HG02642 (cell line): ENCODE results near the gene ZNF689.
"Not testable (repeated sequence)": the region's sequence is repeated elsewhere in the genome, so short reads cannot be mapped to it uniquely, and the experiment has no call there.

Experiments used
- ATAC-seq: cut with Tn5 transposase; IDR thresholded peaks from one replicate; pipeline ENCODE4 v1.9.1; 2021; ENCODE audit warnings: mild to moderate bottlenecking; ENCODE audit not compliant: unreplicated experiment, poor library complexity

ZNF689 gene

DNA sequence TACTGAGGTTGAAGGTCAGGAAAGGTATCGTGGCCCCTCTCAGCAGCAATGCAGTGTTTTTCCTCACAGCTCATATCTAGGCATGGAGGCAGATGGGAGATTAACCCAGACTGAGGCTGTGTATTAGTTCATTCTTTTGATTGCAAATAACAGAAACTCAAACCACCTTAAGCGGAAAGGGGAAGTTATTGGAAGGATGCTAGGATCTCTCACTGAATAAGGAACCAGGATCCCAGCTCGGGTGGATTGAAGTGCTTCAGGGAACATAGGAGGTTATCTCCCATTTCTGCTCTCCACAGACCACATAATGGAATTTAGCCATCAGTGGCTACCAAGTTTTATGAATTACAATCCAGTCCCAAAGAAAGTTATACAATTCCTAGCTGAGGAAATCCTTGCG is 8.2 kb downstream of the ZNF689 start:
- no peak for ATAC-seq

DNA sequence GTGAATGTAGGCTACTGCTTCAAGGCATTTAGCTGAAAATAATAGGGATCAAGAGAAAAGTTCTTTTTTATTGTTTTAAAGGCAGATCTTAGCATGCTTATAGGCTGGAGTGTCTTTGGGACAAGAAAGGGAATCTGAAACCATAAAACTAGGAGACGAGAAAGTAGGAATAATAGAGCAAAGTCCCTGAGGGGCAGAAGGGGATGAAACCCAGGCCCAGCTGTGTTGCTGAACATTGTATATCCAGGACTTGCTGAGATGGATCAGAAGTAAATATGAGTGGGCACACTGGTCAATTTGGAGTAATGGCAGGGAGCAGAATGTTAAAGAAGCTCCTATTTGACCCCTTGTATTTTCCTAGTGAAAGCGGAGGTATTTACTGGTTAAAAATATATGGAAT is 9.3 kb downstream of the ZNF689 start:
- no peak for ATAC-seq

DNA sequence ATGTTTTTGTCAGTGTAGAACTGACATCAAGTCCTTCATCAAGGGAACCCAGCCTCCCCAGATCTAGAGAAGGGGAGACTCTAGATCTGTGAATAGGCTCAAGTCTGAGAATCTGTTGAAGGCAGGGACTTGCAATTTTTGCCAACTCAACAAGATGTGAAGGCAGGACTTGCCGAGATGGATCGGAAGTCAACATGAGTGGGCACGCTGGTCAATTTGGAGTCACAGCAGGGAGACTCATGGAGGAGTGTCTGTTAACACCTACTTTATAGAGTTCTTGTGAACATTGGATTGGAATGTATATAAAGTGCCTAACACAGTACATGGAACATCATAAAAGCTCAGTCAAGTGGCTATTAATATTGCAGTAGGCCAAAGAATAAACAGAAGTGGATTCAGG is 10.0 kb downstream of the ZNF689 start:
- no peak for ATAC-seq

- ATAC-seq: no peak
These were observed 17.3 kb downstream of the ZNF689 start for GRCh38 chr16:30592871-30593270.

DNA sequence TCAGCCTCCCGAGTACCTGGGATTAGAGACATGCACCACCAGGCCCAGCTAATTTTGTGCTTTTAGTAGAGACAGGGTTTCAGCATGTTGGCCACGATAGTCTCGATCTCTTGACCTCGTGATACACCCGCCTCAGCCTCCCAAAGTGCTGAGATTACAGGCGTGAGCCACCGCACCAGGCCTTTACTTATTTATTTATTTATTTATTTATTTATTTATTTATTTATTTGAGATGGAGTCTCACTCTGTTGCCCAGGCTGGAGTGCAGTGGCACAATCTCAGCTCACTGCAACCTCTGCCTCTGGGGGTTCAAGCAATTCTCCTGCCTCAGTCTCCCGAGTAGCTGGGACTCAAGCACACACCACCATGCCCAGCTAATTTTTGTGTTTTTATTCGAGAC is 19.3 kb downstream of the ZNF689 start:
- not testable (repeated sequence) for ATAC-seq

DNA sequence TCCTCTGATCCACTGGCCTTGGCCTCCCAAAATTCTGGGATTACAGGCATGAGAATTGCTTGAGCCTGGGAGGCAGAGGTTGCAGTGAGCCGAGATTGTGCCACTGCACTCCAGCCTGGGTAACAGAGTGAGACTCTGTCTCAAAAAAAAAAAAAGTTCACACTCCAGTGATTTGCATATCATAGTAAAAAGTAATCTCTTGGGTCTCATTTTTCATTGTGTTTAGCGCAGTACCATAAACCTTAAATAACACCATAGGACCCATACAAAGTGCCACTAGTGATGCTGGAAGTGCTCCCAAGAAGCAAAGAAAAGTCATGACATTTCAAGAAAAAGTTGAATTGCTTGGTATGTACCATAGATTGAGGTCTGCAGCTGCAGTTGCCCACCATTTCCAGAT is 20.6 kb downstream of the ZNF689 start:
- not testable (repeated sequence) for ATAC-seq

GRCh38 chr16:30588651-30589050 is 21.5 kb downstream of the ZNF689 start:
- no peak for ATAC-seq

GRCh38 chr16:30585400-30586191 is 24.6 kb downstream of the ZNF689 start, which contains the start of gene ZNF785:
Gene ZNF785, minus strand, starts transcription at chr16:30585697. Its CDS starts 86 bp downstream, at chr16:30585611.
- ATAC-seq: peak; percentile 96

DNA sequence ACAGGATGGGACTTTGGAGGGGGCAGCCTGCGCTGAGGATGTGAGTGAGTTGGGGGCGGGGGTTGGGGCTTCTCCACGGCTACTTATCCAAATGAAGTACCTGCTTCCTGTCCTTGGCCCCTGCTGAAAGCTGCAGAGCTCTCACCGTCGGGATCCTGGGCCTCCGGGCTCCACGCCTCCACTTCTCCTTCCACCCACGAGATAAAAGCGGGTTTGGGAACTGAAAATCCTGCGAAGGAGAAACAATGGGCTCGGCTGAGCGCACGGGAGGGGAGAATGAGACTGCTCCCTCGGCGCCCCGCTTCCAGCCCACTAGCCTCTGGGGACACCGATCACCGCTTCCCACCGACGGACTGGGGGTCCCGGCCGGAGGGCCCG is 25.2 kb downstream of the ZNF689 start:
- ATAC-seq: peak; percentile 33

DNA sequence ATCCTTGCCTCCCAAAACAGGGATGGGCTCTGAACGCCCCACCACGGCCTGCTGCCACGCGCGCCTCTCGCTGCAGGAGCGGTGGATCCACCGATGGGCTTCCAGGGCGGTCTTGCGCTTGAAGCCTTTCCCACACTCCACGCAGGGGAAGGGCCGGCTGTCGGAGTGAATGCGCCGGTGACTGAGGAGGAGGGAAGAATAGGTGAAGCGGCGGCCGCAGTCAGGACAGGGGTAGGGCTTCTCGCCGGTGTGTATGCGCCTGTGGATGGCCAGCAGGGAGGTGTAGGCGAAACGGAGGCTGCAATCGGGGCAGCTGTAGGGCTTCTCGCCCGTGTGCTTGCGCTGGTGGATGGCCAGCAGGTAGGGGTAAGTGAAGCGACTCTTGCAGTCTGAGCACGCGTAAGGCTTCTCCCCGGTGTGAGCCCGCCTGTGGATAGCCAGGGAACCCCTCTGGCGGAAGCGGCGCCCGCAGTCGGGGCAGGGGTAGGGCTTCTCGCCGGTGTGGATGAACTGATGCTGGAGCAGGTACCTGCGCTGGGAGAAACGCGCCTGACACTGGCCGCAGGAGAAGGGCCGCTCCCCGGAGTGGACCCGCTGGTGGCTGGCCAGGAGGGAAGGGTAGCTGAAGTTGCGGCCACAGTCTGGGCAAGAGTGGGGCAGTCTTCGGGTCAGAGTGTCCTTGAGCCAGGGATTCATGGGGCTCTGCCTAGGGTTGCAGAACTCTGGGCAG is 27.4 kb downstream of the ZNF689 start:
- ATAC-seq: no peak

GRCh38 chr16:30581457-30581856 is 28.7 kb downstream of the ZNF689 start:
- no peak for ATAC-seq

GRCh38 chr16:30574678-30575077 is 35.5 kb downstream of the ZNF689 start:
- no peak for ATAC-seq

DNA sequence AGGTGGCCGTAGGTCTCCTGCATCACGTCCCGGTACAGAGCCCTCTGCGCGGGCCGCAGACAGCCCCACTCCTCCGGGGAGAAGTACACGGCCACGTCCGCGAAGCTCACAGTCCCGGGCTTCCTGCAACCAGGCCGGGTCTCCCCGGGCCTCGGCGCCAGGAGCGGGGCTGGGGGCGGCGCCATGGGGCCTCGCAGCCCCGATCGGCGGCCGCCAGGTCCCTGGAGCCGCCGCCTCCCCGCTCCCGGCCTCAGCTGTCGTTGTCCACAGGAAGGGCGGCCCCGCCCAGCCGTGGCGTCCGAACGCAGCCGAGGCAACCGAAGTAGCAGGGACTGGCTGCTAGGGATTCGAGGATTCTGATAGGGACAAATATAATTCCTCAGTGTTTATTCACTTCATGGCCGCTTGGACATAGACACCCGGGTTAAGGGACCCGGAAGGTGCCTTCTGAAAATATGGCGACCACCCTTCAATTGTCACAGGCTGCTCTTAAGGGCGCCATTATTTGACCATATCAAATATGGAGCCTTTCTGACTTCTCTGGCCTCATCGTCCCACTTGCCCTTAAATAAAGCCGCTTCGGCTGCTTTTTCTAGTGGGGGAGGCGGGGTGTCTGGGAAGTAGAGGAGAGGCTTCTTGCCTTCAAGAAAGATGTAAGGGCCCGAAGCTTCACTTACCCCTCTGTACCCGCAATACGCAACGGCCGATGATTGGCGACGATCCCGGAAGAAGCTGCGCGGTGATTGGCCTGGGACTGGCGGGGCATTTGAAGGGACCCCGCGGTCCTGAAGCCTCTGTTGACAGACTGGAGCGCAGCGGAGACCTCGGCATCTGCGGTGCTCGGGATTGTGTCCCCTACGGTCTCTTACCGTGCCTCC is 38.5 kb downstream of the ZNF689 start, which contains the start of gene ZNF688:
TSS of gene ZNF688 (minus strand) at position 270 of the 878 bp plus-strand sequence. CDS start at position 185, 85 bp downstream.
- ATAC-seq: peak; percentile 78

DNA sequence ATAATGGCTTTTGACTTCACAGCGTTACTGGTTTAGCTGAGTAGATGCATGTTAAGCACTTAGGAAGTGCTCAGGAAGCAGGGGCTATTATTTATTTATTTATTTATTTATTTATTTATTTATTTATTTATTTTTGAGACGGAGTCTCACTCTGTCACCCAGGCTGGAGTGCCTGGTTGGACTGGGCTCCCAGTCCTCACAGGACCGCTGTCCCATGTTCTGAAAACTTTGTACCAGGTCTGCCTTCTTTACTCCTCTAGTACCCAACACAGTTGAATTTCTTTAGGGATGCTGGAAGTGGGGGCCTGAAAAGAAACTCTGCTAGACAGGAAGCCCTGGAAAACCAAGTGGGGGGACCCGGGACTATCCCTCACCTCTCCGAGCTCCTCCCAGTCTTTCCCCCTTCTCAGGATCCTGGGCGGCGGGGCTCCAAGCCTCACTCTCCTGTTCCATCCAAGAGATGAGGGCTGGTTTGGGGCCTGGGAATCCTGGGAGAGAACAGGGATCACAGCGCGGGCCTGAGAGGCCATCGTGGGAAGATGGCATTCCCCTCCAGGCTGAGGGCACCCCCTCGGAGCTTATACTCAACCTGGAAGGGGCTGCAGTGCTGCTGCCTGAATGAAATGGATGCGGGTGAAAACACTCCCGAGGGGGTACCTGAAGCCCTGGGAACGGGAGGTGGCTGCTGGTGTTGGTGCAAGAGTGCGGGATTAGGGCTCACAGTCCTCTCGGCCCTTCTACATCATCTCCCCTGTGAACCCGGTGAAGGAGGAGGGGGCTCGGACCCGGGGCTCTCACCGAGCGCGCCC is 39.3 kb downstream of the ZNF689 start:
- ATAC-seq: no peak

- no peak for ATAC-seq
These were observed 40.2 kb downstream of the ZNF689 start for GRCh38 chr16:30569746-30570635.

GRCh38 chr16:30569281-30569680 is 40.9 kb downstream of the ZNF689 start:
- no peak for ATAC-seq

DNA sequence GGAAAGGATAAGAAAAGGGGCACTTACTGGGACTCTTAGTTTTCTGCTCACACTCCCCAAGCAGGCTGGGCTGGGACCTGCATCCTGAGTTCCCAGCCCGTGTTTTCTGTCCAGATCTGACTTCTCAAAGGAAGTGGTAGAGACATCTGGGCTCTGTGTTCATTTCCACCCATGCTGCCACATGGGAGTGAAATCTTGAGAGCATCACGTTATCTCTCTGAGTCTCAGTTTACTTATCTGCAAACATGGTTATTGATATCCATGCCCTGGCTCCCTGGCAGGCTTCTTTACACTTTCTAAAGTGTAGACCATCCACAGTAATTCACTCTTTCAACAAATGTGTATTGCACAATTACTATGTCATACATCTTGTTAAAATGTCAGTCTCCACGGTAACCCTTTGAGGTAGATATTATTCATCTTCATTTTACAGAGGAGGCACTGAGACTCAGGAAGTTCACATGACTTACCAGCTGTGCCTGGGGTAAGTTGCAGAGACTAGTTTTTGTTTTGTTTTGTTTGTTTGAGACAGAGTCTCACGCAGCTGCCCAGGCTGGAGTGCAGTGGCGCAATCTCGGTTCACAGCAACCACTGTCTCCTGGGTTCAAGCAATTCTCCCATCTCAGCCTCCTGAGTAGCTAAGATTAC is 42.1 kb downstream of the ZNF689 start:
- ATAC-seq: no peak
